ENCODE results near the gene TMEM259. TPM values are rescaled to one million over a fixed set of nuclear protein-coding genes. Genes with fewer than 3 reads are reported as not detected.
A peak's percentile ranks its signal among the peaks of the same experiment; 100 is the strongest.

TMEM259 gene
- total RNA-seq, 1 donor from 2014 or later, result 119 TPM

DNA sequence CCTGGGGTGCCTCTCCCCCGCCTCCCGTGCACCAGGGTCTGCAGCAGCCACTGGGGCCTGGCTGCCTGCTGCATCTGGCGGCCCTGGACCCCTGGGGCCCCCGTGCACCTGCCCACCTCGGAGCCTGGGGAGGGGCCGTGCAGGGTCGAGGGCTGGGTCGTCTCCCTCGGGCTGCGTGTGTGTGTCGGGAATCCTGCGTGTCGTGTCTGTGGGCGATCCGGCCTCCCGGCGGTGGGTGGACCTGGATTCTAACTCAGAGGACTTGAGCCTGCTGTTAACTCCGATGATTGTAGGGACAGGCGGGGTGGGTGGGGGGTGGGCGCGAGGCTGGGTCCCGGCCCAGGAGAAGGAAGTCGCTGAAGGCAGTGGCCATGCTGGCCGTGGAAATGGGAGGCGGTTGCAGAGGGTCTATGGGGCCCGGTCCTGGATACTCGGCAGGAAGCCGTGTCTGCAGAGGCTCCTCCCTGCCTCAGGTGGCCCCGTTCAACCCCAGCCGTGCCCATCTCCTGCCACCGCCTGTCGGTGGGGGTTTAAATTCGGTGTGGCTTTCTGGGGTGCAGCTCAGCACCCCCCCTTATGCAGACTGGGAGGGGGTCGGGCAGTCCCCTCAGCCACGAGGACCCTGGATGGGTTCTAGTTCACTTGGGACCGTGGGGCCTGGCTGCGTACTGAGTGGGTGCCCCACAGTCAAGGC is 46.2 kb downstream of the TMEM259 start:
- DNase-seq, result no peak
- Histone ChIP-seq H3K4me1 (no peaks in the 10 kb centered on the region), H3K36me3 (peaks cover 28% of the 10 kb centered on the region), H3K27me3 (ENCODE audit: low read depth) (peaks cover 8% of the 10 kb centered on the region), H3K27ac (replicated peaks) (no peak overlapping the region), H3K9me3 (replicated peaks) (peaks cover 13% of the 10 kb centered on the region), H3K4me3 (no peak overlapping the region)
- TF ChIP-seq, protein P1, sequence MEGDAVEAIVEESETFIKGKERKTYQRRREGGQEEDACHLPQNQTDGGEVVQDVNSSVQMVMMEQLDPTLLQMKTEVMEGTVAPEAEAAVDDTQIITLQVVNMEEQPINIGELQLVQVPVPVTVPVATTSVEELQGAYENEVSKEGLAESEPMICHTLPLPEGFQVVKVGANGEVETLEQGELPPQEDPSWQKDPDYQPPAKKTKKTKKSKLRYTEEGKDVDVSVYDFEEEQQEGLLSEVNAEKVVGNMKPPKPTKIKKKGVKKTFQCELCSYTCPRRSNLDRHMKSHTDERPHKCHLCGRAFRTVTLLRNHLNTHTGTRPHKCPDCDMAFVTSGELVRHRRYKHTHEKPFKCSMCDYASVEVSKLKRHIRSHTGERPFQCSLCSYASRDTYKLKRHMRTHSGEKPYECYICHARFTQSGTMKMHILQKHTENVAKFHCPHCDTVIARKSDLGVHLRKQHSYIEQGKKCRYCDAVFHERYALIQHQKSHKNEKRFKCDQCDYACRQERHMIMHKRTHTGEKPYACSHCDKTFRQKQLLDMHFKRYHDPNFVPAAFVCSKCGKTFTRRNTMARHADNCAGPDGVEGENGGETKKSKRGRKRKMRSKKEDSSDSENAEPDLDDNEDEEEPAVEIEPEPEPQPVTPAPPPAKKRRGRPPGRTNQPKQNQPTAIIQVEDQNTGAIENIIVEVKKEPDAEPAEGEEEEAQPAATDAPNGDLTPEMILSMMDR (IDR thresholded peaks at IDR 0.05; ENCODE audit: borderline replicate concordance), result no peak
- intact Hi-C loops (cut with micrococcal nuclease), result no loop called here

DNA sequence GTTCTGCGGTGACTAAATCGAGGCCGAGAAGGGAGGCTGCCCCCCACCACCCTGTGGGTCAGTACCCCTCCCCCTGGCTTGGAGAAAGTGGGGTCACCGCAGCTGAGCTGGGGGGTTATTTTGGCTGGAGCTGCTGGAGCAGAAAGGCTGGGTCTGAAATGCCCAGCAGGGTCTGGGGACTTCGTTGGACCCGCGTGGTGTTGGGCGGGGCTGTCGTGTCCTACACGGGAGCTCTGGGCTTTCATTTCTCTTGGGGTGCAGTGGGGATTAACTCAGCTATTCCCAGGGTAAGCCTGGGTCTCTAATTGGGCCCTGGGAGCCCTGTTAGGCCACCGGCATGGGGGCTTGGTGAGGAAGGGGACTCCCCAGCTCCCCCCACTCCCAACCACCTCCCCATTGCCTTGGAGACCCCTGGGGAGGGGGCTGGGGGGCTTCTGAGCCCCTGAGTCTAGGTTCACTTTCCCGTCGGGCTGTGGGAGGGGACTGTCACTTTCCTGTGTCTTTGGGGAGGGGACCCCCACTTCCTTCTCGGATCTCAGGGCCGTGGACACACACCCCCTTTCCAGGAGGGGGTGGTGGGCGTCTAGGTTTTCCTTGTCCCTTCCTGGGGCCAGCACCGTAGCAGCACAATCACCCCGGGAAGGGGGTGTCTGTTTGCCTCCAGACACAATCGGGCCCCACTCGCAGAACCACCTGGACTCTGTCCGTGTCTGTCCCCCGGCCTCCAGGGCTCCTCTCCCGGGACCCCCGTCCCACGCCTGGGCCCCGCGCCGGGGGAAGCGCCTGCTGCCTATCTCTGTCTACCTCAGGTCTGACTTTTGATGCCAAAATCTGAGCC is 47.0 kb downstream of the TMEM259 start:
- Histone ChIP-seq H3K27me3 (ENCODE audit: low read depth) (peaks cover 2% of the 10 kb centered on the region), H3K4me3 (no peak overlapping the region), H3K9me3 (replicated peaks) (peaks cover 13% of the 10 kb centered on the region), H3K27ac (replicated peaks) (no peak overlapping the region), H3K4me1 (no peaks in the 10 kb centered on the region), H3K36me3 (peaks cover 36% of the 10 kb centered on the region)
- no peak for DNase-seq
- TF ChIP-seq, protein P1 (IDR thresholded peaks at IDR 0.05; ENCODE audit: borderline replicate concordance), result no peak
- intact Hi-C loops (cut with micrococcal nuclease), result no loop called here

DNA sequence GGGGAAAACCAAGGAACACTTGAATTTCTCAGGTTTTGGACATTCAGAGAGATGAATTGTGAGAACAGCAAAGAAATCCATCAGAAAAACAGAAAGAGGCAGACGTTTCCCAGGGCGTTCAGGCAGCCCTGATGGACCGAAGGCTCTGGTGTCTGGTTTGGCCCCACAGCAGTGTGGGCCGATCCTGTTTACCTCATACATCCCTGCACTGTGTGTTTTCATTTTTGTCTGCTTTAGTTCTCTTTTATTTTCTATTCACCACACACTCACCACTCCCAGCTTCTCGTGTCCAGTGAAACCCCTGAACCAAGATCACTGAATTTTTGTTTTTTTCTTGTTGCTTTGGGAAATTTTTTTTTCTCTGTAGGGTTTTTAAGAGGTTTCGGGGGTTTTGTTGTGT is 48.6 kb downstream of the TMEM259 start:
- H3K4me3 ChIP-seq, result no peak overlapping the region
- peaks cover 49% of the 10 kb centered on the region for H3K36me3 ChIP-seq
- peaks cover 13% of the 10 kb centered on the region for H3K9me3 ChIP-seq (replicated peaks)
- no peak overlapping the region for H3K27ac ChIP-seq (replicated peaks)
- no peak for DNase-seq
- TF ChIP-seq, protein P1 (IDR thresholded peaks at IDR 0.05; ENCODE audit: borderline replicate concordance), result no peak
- no peaks in the 10 kb centered on the region for H3K4me1 ChIP-seq
- H3K27me3 ChIP-seq (ENCODE audit: low read depth), result no peaks in the 10 kb centered on the region
- intact Hi-C loops (cut with micrococcal nuclease), result no loop called here

DNA sequence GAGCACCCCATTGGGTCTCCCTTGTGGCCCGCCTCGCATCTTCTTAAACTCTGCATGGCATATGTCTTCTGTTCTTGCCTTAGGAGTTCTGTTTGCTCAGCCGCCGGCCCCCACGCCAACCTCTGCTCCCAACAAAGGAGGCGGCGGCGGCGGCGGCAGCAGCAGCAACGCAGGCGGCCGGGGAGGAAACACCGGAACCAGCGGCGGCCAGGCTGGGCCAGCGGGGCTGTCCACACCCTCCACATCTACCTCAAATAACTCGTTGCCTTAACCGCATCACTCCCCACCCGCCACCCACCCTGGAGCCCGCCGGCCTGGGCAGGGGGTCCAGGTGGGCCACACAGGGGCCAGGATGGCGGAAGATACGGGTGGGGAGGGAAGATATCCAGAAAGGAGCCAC is 49.1 kb downstream of the TMEM259 start:
- TF ChIP-seq, protein P1 (IDR thresholded peaks at IDR 0.05; ENCODE audit: borderline replicate concordance), result no peak
- Histone ChIP-seq H3K36me3 (peaks cover 53% of the 10 kb centered on the region), H3K27me3 (ENCODE audit: low read depth) (no peaks in the 10 kb centered on the region), H3K27ac (replicated peaks) (no peak overlapping the region), H3K4me3 (no peak overlapping the region), H3K9me3 (replicated peaks) (peaks cover 13% of the 10 kb centered on the region), H3K4me1 (no peaks in the 10 kb centered on the region)
- intact Hi-C loops (cut with micrococcal nuclease), result no loop called here
- DNase-seq, result no peak

DNA sequence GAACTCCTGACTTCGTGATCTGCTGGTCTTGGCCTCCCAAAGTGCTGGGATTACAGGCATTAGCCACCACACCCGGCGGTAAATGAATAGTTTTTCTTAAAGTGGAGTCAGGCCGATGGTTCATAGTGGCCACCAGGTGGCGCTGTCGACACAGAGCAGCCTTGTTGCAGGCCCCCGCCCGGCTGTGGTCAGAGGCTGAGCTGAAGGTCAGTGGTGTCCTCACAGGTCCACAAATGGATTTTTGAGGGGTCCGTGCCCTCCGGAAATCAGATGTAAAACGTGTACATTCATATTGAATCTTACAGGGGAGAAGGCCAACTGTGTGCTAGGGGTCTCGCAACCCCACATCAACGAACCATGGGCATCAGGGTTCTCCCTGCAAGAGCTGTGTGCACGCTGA is 50.2 kb downstream of the TMEM259 start:
- Histone ChIP-seq H3K4me1 (no peaks in the 10 kb centered on the region), H3K4me3 (no peak overlapping the region), H3K27me3 (ENCODE audit: low read depth) (no peaks in the 10 kb centered on the region), H3K9me3 (replicated peaks) (peaks cover 17% of the 10 kb centered on the region), H3K36me3 (peaks cover 59% of the 10 kb centered on the region), H3K27ac (replicated peaks) (no peak overlapping the region)
- DNase-seq, result no peak
- TF ChIP-seq, protein P1 (IDR thresholded peaks at IDR 0.05; ENCODE audit: borderline replicate concordance), result peak; percentile 46
- intact Hi-C loops (cut with micrococcal nuclease), result no loop called here
